GM20431 (cell line): ENCODE data around the gene CXCL14.

Experiments
- in situ Hi-C: fragments of 300-500 bp; cut with MseI, MboI; formaldehyde crosslinking; loops from one replicate; pipeline ENCODE4 v1.15.0; 2020; ENCODE audit warnings: low sequenced_read_pairs; ENCODE audit not compliant: unreplicated experiment

CXCL14 gene, protein sequence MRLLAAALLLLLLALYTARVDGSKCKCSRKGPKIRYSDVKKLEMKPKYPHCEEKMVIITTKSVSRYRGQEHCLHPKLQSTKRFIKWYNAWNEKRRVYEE

DNA sequence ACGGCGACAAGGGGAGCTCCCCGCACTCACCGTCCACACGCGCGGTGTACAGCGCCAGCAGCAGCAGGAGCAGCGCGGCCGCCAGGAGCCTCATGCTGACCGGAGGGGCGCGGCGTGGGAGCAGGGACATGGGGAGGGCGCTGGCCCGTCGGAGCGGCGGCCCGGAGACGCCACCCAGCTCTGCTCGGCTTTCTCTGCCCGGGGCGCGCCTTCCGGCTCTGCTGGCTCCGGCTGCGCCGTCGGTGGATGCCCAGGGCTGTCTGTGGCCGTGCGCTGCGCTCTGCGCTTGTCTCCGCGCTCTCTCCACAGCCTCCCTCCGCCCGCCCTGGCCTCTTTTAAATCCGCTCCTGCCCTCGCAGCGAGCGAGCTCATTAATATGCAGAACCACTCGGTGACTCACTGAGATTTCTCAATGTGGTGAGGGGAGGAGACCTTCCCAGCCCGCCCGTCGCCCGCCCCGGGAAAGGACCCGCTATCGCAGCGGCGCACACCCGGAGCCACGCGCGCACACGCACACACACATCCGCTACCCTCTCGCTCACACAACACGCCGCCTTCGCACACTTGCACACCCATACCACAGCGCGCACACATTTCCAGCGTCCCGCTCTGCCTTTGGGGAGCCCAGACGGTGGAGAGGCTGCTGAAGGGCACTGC lies at the start of gene CXCL14:
CXCL14 (minus strand) TSS at position 307 of the 657 bp plus-strand sequence; CDS start at position 94, 213 bp downstream.
- in situ Hi-C loops = no loop called here

DNA sequence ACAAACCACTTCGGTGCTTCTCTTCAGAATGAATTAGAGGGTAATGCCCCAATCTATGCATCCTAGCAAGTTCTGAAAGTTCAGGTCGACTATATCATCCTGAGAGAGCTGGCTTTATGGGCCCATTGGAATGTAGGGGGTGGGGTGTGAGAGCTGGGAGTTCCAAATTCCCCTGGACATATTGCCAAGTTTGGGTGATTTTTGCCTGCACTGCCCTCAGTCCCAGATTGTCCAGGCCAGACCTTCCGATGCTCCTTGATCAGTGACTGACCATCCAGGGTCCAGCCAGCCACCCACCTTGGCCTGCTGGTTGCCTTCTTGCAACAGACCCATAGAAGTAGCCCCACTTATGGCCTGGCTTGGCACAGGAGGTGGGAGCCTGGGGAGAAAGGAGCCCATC lies 47.8 kb upstream of the CXCL14 start:
- in situ Hi-C loops = no loop called here

GRCh38 chr5:135625961-135626360 lies 47.2 kb upstream of the CXCL14 start:
- in situ Hi-C loops = no loop called here

GRCh38 chr5:135625486-135625885 lies 46.7 kb upstream of the CXCL14 start:
- in situ Hi-C loops = no loop called here

DNA sequence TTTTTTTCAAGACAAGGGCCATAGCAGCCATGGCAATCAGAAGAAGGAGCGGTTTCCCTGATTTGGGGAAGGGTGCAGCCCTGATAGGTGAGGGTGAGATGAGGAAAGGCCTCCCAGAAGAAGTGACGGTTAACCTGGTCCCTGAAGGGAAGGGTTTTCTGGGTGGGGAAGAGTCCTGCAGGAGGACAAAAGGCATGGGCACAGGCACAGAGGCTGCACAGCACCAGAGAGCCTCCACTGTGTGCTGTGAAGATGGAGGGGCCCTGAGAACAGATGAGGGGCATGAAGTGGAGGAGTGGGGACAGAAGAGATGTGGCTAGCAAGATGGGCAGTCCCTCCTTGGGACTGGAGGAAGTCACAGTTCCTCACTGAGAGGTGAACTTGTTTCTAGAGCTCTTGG lies 46.3 kb upstream of the CXCL14 start:
- in situ Hi-C loops = no loop called here

- in situ Hi-C loops = no loop called here
Observed at GRCh38 chr5:135623186-135623715, 44.5 kb upstream of the CXCL14 start.

GRCh38 chr5:135615581-135616260 lies 36.9 kb upstream of the CXCL14 start:
- in situ Hi-C loops = no loop called here

GRCh38 chr5:135615171-135615570 lies 36.4 kb upstream of the CXCL14 start:
- in situ Hi-C loops = no loop called here

DNA sequence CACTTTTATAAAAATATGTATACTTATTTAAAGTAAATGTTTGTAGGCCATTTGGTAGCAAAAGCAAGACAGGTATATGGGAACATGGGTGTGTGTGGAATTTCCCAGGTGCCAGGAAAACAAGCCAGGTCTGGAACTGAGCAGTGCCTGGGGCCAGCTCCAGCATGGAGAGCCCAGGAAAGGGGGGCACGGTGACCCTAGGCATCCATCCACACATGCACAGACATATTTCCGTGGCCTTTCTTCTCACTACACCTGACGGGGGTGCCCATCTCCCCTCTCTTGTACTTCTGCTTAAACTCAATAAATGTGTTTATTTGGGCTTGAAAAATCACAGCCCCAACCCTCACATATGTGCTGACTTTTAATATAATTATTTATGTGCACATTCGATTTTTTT lies 31.2 kb upstream of the CXCL14 start:
- in situ Hi-C loops = no loop called here

GRCh38 chr5:135608761-135609443 lies 30.1 kb upstream of the CXCL14 start:
- in situ Hi-C loops = no loop called here

GRCh38 chr5:135608361-135608760 lies 29.6 kb upstream of the CXCL14 start:
- in situ Hi-C loops = no loop called here

DNA sequence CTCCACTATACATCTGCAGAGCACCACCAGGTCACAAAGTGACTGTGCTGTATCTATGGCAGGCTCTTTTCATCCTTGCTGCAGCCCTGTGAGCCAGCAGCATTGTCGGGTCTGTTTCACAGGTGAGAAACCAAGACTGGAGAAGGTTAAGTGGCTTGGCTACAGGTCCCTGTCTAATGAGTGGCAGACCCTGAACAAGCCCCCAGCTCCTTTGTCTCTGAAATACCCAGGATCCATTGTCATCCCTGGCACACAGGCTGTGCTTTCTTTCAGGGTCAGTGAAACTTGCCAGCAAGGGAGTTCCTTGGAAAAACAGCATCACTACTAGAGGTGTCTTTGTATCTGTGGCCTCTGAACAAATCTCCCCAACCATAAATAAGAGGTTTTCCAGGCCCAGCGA lies 27.6 kb upstream of the CXCL14 start:
- in situ Hi-C loops = no loop called here

DNA sequence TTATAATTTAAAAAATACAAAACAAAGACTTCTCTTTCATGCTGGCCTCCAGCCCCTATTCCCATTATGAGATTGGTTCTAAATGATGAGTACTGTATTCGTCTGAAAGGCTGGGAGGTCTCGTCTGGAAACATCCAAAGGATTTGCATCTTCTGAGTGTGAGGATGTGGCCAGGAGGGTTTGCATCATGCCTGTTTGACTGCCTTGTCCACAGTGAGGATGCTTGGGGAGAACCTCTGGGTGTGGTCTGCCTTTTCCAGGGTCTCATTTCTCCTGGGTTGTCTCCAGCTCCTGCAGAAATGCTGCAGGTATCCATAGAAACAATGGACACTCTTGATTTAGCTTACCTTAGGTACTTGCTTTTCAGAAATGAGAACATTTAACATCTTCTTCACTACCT lies 26.4 kb upstream of the CXCL14 start:
- in situ Hi-C loops = no loop called here

DNA sequence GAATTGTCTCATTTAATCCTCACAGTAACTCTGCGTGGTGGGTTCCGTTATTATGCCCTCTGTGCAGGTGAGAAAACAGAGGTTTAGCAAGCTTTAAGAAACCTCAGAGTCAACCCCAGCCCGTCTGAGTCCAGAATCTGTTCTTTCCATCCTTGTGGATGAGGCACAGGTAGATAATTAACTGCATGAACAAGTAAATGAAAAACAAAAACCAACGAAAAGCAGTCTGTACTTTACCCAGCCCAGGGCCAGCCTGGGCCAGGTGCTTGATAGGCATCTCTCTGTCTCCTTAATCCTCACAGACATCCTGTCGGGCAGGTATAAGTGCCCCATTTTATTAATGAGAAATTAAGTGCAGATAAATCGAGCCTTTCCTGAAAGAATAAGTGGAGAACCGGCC lies 25.3 kb upstream of the CXCL14 start:
- in situ Hi-C loops = no loop called here

DNA sequence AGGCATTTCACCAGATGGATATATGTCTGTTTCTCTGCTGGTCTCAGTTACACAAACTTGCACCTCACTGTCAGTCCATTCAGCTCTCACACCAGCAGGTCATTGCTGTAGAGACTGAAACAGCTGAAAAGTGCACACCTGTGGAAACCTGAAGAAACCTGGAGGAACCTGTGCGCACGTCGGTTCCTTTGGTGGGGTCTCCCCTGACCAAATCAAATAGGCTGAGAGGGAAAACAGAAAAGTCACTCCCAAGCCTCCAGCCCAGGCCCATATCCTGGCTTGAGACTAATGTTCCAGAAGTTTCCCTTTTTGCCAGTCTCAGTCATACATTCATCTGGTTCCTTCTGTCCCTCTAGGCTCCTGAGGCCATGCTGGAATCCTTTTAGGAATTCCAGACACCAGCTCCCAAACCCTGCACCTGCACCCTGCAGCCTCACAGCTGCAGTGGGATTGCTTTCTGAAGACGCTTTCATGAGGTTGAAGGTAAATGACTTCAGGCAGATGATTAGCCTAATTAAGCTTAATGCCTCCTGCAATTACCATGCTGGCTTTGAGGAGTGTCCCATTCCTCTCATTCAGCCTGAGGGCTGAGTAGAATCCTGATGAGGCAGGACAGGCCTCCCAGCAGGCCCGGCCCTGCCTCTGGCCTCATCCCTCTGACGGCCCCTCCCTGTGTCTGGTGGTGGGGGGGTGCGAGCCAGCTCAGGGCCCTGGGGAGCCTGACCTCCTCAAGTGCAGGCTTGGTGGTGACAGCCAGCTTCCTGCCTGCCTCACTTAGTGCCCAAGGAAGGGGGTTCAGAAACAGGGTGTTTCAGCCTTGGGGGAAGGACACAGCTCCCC lies 24.3 kb upstream of the CXCL14 start:
- in situ Hi-C loops = no loop called here

GRCh38 chr5:135601466-135601865 lies 22.7 kb upstream of the CXCL14 start:
- in situ Hi-C loops = no loop called here

- in situ Hi-C loops = no loop called here
Observed at GRCh38 chr5:135600971-135601381, 22.2 kb upstream of the CXCL14 start.

- in situ Hi-C loops = no loop called here
Observed at GRCh38 chr5:135600152-135600570, 21.4 kb upstream of the CXCL14 start.

DNA sequence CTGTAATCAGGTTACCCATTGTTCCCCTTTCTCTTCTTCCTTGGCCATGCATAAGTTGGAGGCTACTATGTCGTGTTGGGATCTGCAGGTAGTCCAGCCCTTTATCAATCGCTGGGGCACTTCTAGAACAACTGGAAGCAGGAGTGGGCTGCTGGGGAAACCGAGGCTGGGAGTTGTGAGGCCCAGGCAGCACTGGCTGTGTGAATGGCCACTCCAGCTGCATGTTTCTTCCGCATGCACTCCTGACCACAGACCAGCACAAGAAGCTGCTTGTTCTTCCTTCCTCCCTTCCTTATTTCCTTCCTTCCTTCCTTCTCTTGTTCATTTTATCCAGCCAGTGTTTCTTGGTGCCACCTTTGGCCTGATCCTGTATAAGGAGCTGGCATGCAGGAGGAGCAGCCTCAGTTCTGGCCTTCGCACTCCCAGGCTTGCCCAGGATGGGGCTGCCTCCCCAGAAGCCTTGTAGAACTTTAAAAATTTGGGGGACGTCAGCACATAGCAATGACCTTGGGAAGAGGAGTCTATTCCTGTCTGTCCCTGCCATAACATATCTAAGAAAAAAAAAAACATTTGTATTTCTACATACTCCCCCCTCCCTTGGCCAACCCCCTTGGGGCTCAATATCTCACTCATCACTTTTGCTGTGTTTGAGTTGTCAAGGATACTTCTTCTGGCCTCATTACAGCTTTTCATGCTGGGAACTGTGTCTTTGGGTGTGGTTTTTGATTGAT lies 20.8 kb upstream of the CXCL14 start:
- in situ Hi-C loops = no loop called here
